Ammon's horn (tissue), 1 donor: Measurements from ENCODE around the gene DIP2B.

Experiments
- DNase-seq: peaks from one replicate; pipeline ENCODE4 v3.0.0-alpha.2; 2016; ENCODE audit warnings: low spot score

The DIP2B gene

GRCh38 chr12:50635857-50636256, 131.1 kb downstream of the DIP2B start:
- no peak for DNase-seq

- DNase-seq: no peak
Measured at GRCh38 chr12:50636505-50636904, 131.7 kb downstream of the DIP2B start.

- peak; percentile 54 for DNase-seq
Measured at GRCh38 chr12:50637870-50638481, 133.2 kb downstream of the DIP2B start.

GRCh38 chr12:50638482-50638880, 133.7 kb downstream of the DIP2B start:
- no peak for DNase-seq

GRCh38 chr12:50639721-50640120, 134.9 kb downstream of the DIP2B start:
- no peak for DNase-seq

- no peak for DNase-seq
Measured at GRCh38 chr12:50640321-50640939, 135.6 kb downstream of the DIP2B start.

GRCh38 chr12:50641566-50641965, 136.8 kb downstream of the DIP2B start:
- DNase-seq: no peak

- peak; percentile 41 for DNase-seq
Measured at GRCh38 chr12:50642035-50642451, 137.3 kb downstream of the DIP2B start.

GRCh38 chr12:50642761-50643160, 138.0 kb downstream of the DIP2B start:
- no peak for DNase-seq

GRCh38 chr12:50647031-50647430, 142.2 kb downstream of the DIP2B start:
- no peak for DNase-seq

- DNase-seq: no peak
Measured at GRCh38 chr12:50647479-50647878, 142.7 kb downstream of the DIP2B start.

- DNase-seq: no peak
Measured at GRCh38 chr12:50650285-50650684, 145.5 kb downstream of the DIP2B start.

- no peak for DNase-seq
Measured at GRCh38 chr12:50655374-50655921, 150.7 kb downstream of the DIP2B start.

- no peak for DNase-seq
Measured at GRCh38 chr12:50659260-50659659, 154.5 kb downstream of the DIP2B start.

GRCh38 chr12:50659690-50660424, 155.1 kb downstream of the DIP2B start:
- DNase-seq: peak; percentile 55

GRCh38 chr12:50660425-50660822, 155.6 kb downstream of the DIP2B start:
- DNase-seq: no peak

GRCh38 chr12:50661300-50662115, 156.7 kb downstream of the DIP2B start:
- DNase-seq: no peak

GRCh38 chr12:50662116-50662510, 157.3 kb downstream of the DIP2B start:
- no peak for DNase-seq

- DNase-seq: no peak
Measured at GRCh38 chr12:50665170-50665569, 160.4 kb downstream of the DIP2B start.

GRCh38 chr12:50665609-50666008, 160.8 kb downstream of the DIP2B start:
- DNase-seq: no peak

- DNase-seq: no peak
Measured at GRCh38 chr12:50666023-50666422, 161.2 kb downstream of the DIP2B start.

GRCh38 chr12:50672158-50672557, 167.4 kb downstream of the DIP2B start:
- no peak for DNase-seq
